ENCODE measurements around the gene TMEM61. TPM values are rescaled to one million over a fixed set of nuclear protein-coding genes. Genes with fewer than 3 reads are reported as not detected.
A peak's percentile ranks its signal among the peaks of the same experiment; 100 is the strongest.

TMEM61 gene
- total and polyA plus RNA-seq, 2 of the 8 experiments (the other 6 are each of a cell fraction or from before 2014, with no cell fraction given) = 0.54 to 1.4 TPM

DNA sequence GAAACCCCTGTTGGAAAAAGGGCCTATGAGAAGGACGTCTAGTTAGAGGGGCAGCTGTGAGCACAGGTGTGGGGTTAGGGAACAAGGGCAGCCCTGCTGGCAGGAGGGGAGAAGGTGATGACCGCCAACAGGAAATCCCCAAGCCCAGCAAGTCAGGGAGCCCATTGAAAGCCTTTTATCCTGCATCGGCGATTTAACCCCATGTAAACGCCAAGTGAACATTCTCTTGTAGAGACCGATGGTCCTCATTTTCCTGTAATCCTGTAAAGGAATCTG, 17.2 kb downstream of the TMEM61 start:
- DNase-seq (ENCODE audit: low read depth in 1 of 2, low spot score in 2 of 2) (no peak), FAIRE-seq (peak; percentile 36)
- Histone ChIP-seq H3K9me3 (ENCODE audit: insufficient read depth in 2 of 2, low read depth in 1 of 2, low read length in 1 of 2) (no peaks in the 10 kb centered on the region), H3K4me1 (replicated peaks in 1 of 4; ENCODE audit: control insufficient read depth in 3 of 4, insufficient read depth in 4 of 4, low read length in 3 of 4) (peaks cover 16 to 30% (median 23%) of the 10 kb centered on the region in 4 experiments), H3K4ac (replicated peaks; ENCODE audit: insufficient read length, low read depth, low read length) (no peak overlapping the region), H3K14ac (ENCODE audit: insufficient read length) (no peak overlapping the region), H3K23ac (ENCODE audit: insufficient read length) (no peak overlapping the region), H3K27ac (ENCODE audit: low read depth, low read length) (no peak overlapping the region), H3K4me3 (ENCODE audit: extremely low read depth in 1 of 4, insufficient read depth in 2 of 4, low read depth in 3 of 4, low read length in 4 of 4) (peak overlapping the region in 1 of 4 experiments; percentile 65; a peak in 2 of 8 replicates), H3K18ac (ENCODE audit: extremely low read depth, low read length) (no peak overlapping the region), H2BK5ac (ENCODE audit: low read depth, low read length) (no peak overlapping the region), H4K20me1 (replicated peaks in 1 of 2; ENCODE audit: control insufficient read depth in 1 of 2, insufficient read depth in 2 of 2, low read length in 2 of 2) (peaks cover 0 to under 1% of the 10 kb centered on the region in 2 experiments), H3K36me3 (ENCODE audit: control insufficient read depth in 2 of 4, insufficient read depth in 4 of 4, low read length in 3 of 4) (no peaks in the 10 kb centered on the region), H3K9ac (replicated peaks in 1 of 4; ENCODE audit: extremely low read depth in 1 of 4, low read depth in 3 of 4, low read length in 3 of 4) (no peak overlapping the region), H3K4me2 (ENCODE audit: insufficient read depth in 1 of 2, low read depth in 2 of 2, low read length in 2 of 2) (peak overlapping the region; percentile 55 to 80), H4K5ac (ENCODE audit: insufficient read length, low read depth, low read length) (no peak overlapping the region), H2BK20ac (ENCODE audit: low read length) (no peak overlapping the region), H3K27me3 (replicated peaks in 1 of 4; ENCODE audit: control insufficient read depth in 3 of 4, extremely low read depth in 1 of 4, insufficient read depth in 3 of 4, low read length in 3 of 4) (peaks cover 4 to 53% (median 43%) of the 10 kb centered on the region in 4 experiments), H2BK15ac (ENCODE audit: low read length) (no peak overlapping the region), H4K91ac (replicated peaks; ENCODE audit: insufficient read length, low read length) (no peak overlapping the region), H2AFZ (ENCODE audit: low read length) (no peak overlapping the region), H2BK12ac (ENCODE audit: low read depth, low read length) (no peak overlapping the region), H4K8ac (ENCODE audit: extremely low read depth, insufficient read depth, low read length) (no peak overlapping the region), H2AK5ac (ENCODE audit: low read depth, low read length) (no peak overlapping the region), H3K79me2 (ENCODE audit: control insufficient read depth in 1 of 2, insufficient read depth in 2 of 2, low read length in 2 of 2) (no peaks in the 10 kb centered on the region; a peak in 1 of 4 replicates), H3K79me1 (ENCODE audit: low read depth, low read length) (no peaks in the 10 kb centered on the region), H3K56ac (replicated peaks; ENCODE audit: insufficient read length, low read depth, low read length) (no peak overlapping the region), H2BK120ac (replicated peaks; ENCODE audit: low read depth, low read length) (no peak overlapping the region), H3K23me2 (ENCODE audit: low read depth, low read length) (peaks cover 7% of the 10 kb centered on the region; the same call in 1 of the 2 replicates)
- ChIA-PET CTCF (ENCODE audit: partially characterized antibody) (interaction anchor here (0.7 to 11.0 kb wide), 15 partner anchors 12 to 143 kb away, joined by 3 to 511 read pairs (median 8); partner anchors contain the start of gene TMEM61), POLR2A (ENCODE audit: partially characterized antibody) (interaction anchor here (1.4 to 2.7 kb wide), 3 partner anchors 47 to 53 kb away, joined by 3 to 13 read pairs (median 10); no protein-coding TSS in a partner anchor)
- WGBS, 2 experiments (ENCODE audit: extremely low coverage in 1 of 2, insufficient coverage in 1 of 2, insufficient read length in 1 of 2, insufficient replicate concordance in 2 of 2, low coverage in 1 of 2, low lambda C conversion rate in 2 of 2, missing lambda C conversion rate in 1 of 2) = 18% methylated on average over 5 of the region's 6 CpGs; no CpG with 5 or more reads in 1 of the 2 experiments
- TF ChIP-seq SUZ12 (IDR thresholded peaks at IDR 0.05; ENCODE audit: low read length) (no peak), SAP30 (IDR thresholded peaks at IDR 0.05; ENCODE audit: insufficient read depth, insufficient replicate concordance, low read length) (no peak), YY1 (IDR thresholded peaks at IDR 0.05; ENCODE audit: low read depth, low read length) (0 out of 2 replicates have a peak, but pooled peaks have one; percentile 13), NANOG (IDR thresholded peaks at IDR 0.05; ENCODE audit: insufficient read depth, low read depth, low read length, poor library complexity, severe bottlenecking) (peak; percentile 63), SIRT6 (IDR thresholded peaks at IDR 0.05; ENCODE audit: low read length) (no peak), EP300 (IDR thresholded peaks at IDR 0.05; ENCODE audit: borderline replicate concordance in 1 of 2, low read depth in 2 of 2, low read length in 2 of 2) (peak in 1 of 2 experiments; percentile 75; a peak in 1 of 3 replicates), TCF12 (IDR thresholded peaks at IDR 0.05; ENCODE audit: low read depth, low read length) (peak; percentile 100), CHD2 (IDR thresholded peaks at IDR 0.05; ENCODE audit: low read length) (no peak), EGR1 (IDR thresholded peaks at IDR 0.05; ENCODE audit: borderline replicate concordance, low read depth, low read length) (peak; percentile 44; the same call in 1 of the 2 replicates)
- TF ChIP-seq, protein P1, sequence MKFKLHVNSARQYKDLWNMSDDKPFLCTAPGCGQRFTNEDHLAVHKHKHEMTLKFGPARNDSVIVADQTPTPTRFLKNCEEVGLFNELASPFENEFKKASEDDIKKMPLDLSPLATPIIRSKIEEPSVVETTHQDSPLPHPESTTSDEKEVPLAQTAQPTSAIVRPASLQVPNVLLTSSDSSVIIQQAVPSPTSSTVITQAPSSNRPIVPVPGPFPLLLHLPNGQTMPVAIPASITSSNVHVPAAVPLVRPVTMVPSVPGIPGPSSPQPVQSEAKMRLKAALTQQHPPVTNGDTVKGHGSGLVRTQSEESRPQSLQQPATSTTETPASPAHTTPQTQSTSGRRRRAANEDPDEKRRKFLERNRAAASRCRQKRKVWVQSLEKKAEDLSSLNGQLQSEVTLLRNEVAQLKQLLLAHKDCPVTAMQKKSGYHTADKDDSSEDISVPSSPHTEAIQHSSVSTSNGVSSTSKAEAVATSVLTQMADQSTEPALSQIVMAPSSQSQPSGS (IDR thresholded peaks at IDR 0.05; ENCODE audit: low read length) = no peak

Data from H1 (cell line).